GM19099 (cell line): ENCODE measurements around the gene ABHD17A.

Experiments
- POLR2A ChIP-seq: IDR thresholded peaks from 3 replicates; pipeline ENCODE4 v1.6.1; 2011; ENCODE audit warnings: low read depth; ENCODE audit not compliant: insufficient read length; ENCODE audit errors: extremely low read depth

The ABHD17A gene

GRCh38 chr19:1871140-1871597 lies 14.1 kb downstream of the ABHD17A start:
- TF ChIP-seq POLR2A, result no peak

GRCh38 chr19:1868971-1869370 lies 16.3 kb downstream of the ABHD17A start:
- no peak for TF ChIP-seq POLR2A

- TF ChIP-seq POLR2A, result no peak
Measured at GRCh38 chr19:1867349-1867724, 18.0 kb downstream of the ABHD17A start.

GRCh38 chr19:1866693-1867348 lies 18.5 kb downstream of the ABHD17A start:
- TF ChIP-seq POLR2A, result no peak

GRCh38 chr19:1865172-1866010 lies 19.9 kb downstream of the ABHD17A start:
- no peak for TF ChIP-seq POLR2A

GRCh38 chr19:1864480-1865171 lies 20.7 kb downstream of the ABHD17A start:
- peak; percentile 28 for TF ChIP-seq POLR2A

DNA sequence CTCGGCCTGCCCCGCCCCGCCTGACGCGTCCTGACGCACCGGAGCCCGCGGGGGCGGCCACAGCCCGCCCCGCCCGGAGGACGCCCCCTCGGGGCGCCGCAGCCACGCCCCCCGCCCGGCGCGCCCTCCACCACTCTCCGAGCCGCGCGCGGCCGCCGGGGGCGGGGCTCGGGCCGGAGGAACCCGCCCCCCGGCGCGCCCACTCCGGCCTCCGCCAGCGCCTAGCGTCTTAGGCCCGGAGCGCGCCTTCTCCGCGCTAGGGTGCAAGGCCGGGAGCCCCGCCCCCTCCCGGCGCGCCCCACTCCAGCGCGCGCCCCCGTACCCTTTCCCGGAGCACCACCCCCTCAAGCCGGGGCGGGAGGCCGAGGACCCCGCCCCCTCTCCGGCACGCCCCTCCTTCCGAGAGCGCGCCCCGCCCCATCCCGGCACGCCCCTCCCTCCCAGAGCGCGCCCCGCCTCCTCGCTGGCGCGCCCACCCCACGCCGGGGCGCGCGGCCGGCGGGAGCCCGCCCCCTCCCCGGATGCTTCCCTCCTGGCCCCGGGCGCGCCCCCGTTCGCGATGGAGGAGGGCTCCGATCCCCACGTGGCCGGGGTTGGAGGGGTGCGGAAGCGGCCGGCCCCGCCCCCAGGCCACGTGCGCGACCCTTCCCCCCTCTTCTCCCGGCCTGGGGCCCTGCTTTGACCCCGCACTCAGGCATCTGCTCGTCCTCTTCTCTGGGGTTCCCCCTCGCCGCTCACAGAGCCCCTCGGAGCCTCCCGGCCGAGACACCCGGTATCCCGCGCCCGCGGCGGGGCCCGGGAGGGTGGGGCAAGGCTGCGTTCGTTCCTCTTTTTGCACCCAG lies 21.4 kb downstream of the ABHD17A start:
- TF ChIP-seq POLR2A, result peak; percentile 61

GRCh38 chr19:1863328-1863637 lies 22.0 kb downstream of the ABHD17A start, which contains the start of gene KLF16:
Gene KLF16 (minus strand): TSS chr19:1863579. CDS start chr19:1863497, 82 bp downstream.
- peak; percentile 58 for TF ChIP-seq POLR2A

DNA sequence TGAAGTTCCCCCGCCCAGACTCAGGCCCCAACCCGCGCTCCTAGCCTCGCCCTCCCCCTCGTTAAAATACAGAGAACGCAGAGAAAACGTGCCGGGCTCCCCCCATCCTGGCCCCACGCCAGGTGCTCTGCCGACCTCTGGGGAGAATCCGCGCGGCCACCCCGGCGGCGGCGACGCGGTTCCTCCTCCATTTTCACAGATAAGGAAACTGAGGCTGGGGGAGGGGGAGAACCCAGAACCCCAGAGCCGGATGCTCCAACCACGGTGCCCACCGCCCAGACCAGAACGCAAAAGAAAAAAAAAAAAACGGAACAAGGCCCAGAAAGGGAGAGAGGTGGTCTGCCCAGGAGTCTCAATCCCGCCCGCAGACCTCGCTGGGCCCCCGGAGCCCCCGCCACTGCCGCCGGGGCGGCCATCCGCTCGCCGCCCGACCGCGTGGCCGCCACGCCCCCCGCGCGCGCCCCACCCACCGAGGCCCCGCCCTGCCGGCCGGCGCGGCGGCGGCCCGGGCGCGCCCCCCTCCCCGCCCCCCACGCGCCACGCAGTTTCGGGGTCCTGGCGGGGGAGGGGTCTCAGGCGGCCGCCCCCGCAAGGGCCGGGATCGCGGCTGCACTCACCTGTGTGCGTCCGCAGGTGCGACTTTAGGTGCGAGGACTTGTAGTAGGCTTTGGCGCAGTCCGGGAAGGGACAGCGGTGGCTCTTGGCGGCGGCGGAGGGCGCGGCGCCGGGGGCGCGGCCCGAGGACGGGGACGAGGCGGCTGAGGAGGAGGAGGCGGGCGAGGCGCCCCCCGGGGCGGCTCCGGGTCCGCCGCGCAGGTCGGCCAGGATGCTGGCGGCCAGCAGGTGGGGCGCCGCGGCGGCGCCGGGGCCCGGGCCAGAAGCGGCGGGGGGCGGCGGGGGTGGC lies 22.6 kb downstream of the ABHD17A start:
- TF ChIP-seq POLR2A, result no peak

DNA sequence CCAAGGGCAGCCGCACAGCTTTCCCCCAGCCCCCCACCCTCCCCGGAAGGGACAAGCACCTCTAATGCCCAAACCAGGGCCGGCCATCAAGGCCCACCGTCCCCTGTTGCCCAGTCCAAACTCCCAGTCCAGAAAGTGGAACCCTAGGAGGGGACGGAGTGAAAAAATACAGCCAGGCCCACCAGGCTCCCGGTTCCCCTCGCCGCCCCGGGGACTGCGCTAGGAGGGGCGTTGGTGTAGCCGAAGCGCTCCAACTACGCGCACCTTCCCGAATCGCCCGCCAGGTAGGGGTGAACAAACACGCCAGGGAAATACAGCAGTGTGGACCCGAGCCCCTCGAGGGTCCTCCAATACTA lies 23.2 kb downstream of the ABHD17A start:
- no peak for TF ChIP-seq POLR2A

DNA sequence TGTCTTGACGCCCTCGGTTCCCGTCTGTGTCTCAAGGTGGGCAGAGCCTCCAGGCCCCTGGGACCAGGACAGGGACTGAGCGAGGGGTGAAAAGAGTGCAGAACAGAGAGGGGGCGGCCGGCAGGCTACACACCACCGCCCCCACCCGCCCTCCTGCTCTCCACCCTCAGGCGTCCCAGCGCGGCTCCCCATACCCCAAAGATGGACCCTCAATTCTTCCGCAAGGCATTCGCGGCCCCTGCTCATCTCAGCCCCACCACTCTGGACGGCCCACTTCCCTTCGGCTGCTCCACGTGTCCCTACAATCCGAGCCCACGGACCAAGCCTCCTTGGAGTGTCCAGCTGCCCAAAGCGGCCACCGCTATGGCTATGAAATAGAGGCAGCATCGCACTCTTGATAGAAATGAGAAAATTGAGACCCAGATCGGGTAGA lies 23.7 kb downstream of the ABHD17A start:
- TF ChIP-seq POLR2A, result no peak

- no peak for TF ChIP-seq POLR2A
Measured at GRCh38 chr19:1860821-1861598, 24.3 kb downstream of the ABHD17A start.
